ENCODE measurements around the gene CA10. TPM values are rescaled to one million over a fixed set of nuclear protein-coding genes. Genes with fewer than 3 reads are reported as not detected.

Gene CA10
- total RNA-seq, 3 donors from 2014 or later: 0.46 to 1.2 (median 0.64) TPM

GRCh38 chr17:51731941-51732722 is 426.4 kb downstream of the CA10 start:
- no peaks in the 10 kb centered on the region for H3K36me3 ChIP-seq (ENCODE audit: low read depth)
- no peak for ATAC-seq
- no peaks in the 10 kb centered on the region for H3K9me3 ChIP-seq
- H3K4me3 ChIP-seq: no peak overlapping the region
- no peak for DNase-seq
- no peaks in the 10 kb centered on the region for H3K4me1 ChIP-seq (ENCODE audit: low read depth)
- intact Hi-C loops (cut with DNase I, micrococcal nuclease): no loop called here
- no peak for TF ChIP-seq CTCF (IDR thresholded peaks at IDR 0.05)

- Histone ChIP-seq H3K4me3 (no peak overlapping the region), H3K36me3 (ENCODE audit: low read depth) (no peaks in the 10 kb centered on the region), H3K9me3 (no peaks in the 10 kb centered on the region), H3K4me1 (ENCODE audit: low read depth) (no peaks in the 10 kb centered on the region)
- intact Hi-C loops (cut with DNase I, micrococcal nuclease): no loop called here
- TF ChIP-seq CTCF (IDR thresholded peaks at IDR 0.05): no peak
- ATAC-seq (no peak), DNase-seq (no peak)
Measured at GRCh38 chr17:51730303-51731050, 428.0 kb downstream of the CA10 start.

- H3K9me3 ChIP-seq: no peaks in the 10 kb centered on the region
- no peaks in the 10 kb centered on the region for H3K36me3 ChIP-seq (ENCODE audit: low read depth)
- ATAC-seq: no peak
- intact Hi-C loops (cut with DNase I, micrococcal nuclease): no loop called here
- DNase-seq: no peak
- H3K4me3 ChIP-seq: no peak overlapping the region
- no peaks in the 10 kb centered on the region for H3K4me1 ChIP-seq (ENCODE audit: low read depth)
- no peak for TF ChIP-seq CTCF (IDR thresholded peaks at IDR 0.05)
Measured at GRCh38 chr17:51725185-51725584, 433.3 kb downstream of the CA10 start.

GRCh38 chr17:51724043-51724580 is 434.4 kb downstream of the CA10 start:
- intact Hi-C loops (cut with DNase I, micrococcal nuclease): no loop called here
- no peak for TF ChIP-seq CTCF (IDR thresholded peaks at IDR 0.05)
- Histone ChIP-seq H3K36me3 (ENCODE audit: low read depth) (no peaks in the 10 kb centered on the region), H3K4me1 (ENCODE audit: low read depth) (no peaks in the 10 kb centered on the region), H3K9me3 (no peaks in the 10 kb centered on the region), H3K4me3 (no peak overlapping the region)
- DNase-seq (no peak), ATAC-seq (no peak)

- ATAC-seq: no peak
- intact Hi-C loops (cut with DNase I, micrococcal nuclease): no loop called here
- no peaks in the 10 kb centered on the region for H3K4me1 ChIP-seq (ENCODE audit: low read depth)
- TF ChIP-seq CTCF (IDR thresholded peaks at IDR 0.05): no peak
- no peak overlapping the region for H3K4me3 ChIP-seq
- H3K9me3 ChIP-seq: no peaks in the 10 kb centered on the region
- no peaks in the 10 kb centered on the region for H3K36me3 ChIP-seq (ENCODE audit: low read depth)
- DNase-seq: no peak
Measured at GRCh38 chr17:51722994-51723393, 435.5 kb downstream of the CA10 start.
